Tibial nerve (tissue), 4 donors: ENCODE results near the gene BCL7C.

Experiments
- CTCF ChIP-seq, 5 experiments: fragments of 200-600 bp in 3 of 5; fragments of 450-650 bp in 2 of 5; sonication (generic) in 3 of 5; IDR thresholded peaks; one replicate each; pipeline ENCODE4 v1.5.1; 2016 to 2019; ENCODE audit warnings: antibody characterized with exemption in 5 of 5, mild to moderate bottlenecking in 3 of 5, moderate library complexity in 2 of 5
- EP300 ChIP-seq, 2 donors: sonication (generic); formaldehyde crosslinking; IDR thresholded peaks; one replicate each; pipeline ENCODE4 v1.6.1; 2017; ENCODE audit warnings: antibody characterized with exemption in 2 of 2, mild to moderate bottlenecking in 1 of 2
- POLR2A ChIP-seq, 2 donors: fragments of 450-650 bp; IDR thresholded peaks; one replicate each; pipeline ENCODE4 v1.6.1; 2017; ENCODE audit warnings: antibody characterized with exemption in 2 of 2, mild to moderate bottlenecking in 2 of 2, moderate library complexity in 2 of 2

DNA sequence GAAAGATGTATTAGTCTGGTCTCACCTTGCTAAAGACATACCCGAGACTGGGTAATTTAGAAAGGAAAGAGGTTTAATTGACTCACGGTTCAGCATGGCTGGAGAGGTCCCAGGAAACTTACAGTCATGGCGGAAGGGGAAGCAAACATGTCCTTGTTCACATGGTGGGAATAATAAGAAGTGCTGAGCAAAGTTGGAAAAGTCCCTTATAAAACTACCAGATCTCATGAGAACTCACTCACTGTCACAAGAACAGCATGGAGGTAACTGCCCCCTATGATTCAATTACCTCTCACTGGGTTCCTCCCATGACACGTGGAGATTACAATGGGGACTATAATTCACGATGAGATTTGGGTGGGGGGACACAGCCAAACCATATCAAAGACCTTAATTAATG, 53.3 kb downstream of the BCL7C start:
- TF ChIP-seq POLR2A (IDR thresholded peaks at IDR 0.05), result no peak
- no peak for TF ChIP-seq CTCF (IDR thresholded peaks at IDR 0.05)
- TF ChIP-seq EP300 (IDR thresholded peaks at IDR 0.05), result no peak
